ENCODE results near the gene POLR2H. TPM values are rescaled to one million over a fixed set of nuclear protein-coding genes. Genes with fewer than 3 reads are reported as not detected.

POLR2H gene
- total RNA-seq, 1 donor from 2014 or later: 26.0 TPM

DNA sequence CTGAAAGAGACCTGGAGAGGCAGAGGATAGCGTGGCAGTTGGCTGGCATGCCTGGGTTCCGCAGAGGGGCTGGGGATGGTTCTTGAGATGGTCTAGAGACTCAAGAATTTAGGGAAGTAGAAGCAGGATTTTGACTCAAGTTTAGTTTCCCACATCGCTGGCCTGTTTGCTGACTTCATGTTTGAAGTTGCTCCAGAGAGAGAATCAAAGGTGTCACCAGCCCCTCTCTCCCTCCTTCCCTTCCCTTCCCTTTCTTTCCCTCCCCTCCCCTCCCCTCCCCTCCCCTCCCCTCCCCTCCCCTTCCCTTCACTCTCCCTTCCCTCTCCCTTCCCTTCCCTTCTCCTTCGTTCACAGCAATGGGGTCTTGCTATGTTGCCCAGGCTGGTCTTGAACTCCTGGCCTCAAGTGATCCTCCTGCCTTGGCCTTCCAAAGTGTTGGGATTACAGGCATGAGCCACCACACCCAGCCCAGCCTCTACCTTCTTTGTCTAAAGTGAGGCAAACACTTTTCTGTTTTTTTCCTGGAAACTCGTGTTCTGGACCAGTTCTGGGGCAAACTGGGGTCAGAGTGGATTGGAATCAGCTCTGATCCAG is 28.5 kb downstream of the POLR2H start:
- H3K4me3 ChIP-seq: no peak overlapping the region
- no peak overlapping the region for H3K27ac ChIP-seq
- H3K36me3 ChIP-seq: no peaks in the 10 kb centered on the region
- H3K4me1 ChIP-seq: no peaks in the 10 kb centered on the region
- H3K27me3 ChIP-seq: no peaks in the 10 kb centered on the region
- TF ChIP-seq, protein P1, sequence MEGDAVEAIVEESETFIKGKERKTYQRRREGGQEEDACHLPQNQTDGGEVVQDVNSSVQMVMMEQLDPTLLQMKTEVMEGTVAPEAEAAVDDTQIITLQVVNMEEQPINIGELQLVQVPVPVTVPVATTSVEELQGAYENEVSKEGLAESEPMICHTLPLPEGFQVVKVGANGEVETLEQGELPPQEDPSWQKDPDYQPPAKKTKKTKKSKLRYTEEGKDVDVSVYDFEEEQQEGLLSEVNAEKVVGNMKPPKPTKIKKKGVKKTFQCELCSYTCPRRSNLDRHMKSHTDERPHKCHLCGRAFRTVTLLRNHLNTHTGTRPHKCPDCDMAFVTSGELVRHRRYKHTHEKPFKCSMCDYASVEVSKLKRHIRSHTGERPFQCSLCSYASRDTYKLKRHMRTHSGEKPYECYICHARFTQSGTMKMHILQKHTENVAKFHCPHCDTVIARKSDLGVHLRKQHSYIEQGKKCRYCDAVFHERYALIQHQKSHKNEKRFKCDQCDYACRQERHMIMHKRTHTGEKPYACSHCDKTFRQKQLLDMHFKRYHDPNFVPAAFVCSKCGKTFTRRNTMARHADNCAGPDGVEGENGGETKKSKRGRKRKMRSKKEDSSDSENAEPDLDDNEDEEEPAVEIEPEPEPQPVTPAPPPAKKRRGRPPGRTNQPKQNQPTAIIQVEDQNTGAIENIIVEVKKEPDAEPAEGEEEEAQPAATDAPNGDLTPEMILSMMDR (IDR thresholded peaks at IDR 0.05): no peak
- intact Hi-C loops (cut with DNase I): no loop called here
- no peaks in the 10 kb centered on the region for H3K9me3 ChIP-seq
- DNase-seq (ENCODE audit: low spot score in 2 of 2): no peak

DNA sequence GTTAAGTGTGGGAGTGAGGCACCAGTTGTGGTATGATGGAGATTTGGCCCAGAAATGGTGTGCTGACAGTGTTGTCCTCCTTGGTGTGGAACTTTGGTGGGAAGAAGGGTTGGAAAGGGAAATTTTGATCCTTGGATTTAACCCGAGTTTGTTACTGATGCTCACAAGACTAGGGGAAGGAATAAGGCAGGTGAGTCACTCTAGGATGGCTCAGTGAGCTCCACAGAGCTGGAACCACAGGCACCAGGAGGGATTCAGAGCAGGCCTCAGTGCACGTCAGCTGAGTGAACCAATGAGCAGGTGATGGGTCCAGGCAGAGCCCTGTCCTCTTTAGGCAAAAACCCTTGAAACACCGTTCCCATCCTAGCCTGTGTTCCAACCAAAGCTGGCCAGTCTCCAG is 29.8 kb downstream of the POLR2H start:
- Histone ChIP-seq H3K27me3 (no peaks in the 10 kb centered on the region), H3K4me3 (no peak overlapping the region), H3K9me3 (no peaks in the 10 kb centered on the region), H3K27ac (no peak overlapping the region), H3K36me3 (no peaks in the 10 kb centered on the region), H3K4me1 (no peaks in the 10 kb centered on the region)
- TF ChIP-seq, protein P1 (IDR thresholded peaks at IDR 0.05): no peak
- intact Hi-C loops (cut with DNase I): no loop called here
- no peak for DNase-seq (ENCODE audit: low spot score in 2 of 2)

DNA sequence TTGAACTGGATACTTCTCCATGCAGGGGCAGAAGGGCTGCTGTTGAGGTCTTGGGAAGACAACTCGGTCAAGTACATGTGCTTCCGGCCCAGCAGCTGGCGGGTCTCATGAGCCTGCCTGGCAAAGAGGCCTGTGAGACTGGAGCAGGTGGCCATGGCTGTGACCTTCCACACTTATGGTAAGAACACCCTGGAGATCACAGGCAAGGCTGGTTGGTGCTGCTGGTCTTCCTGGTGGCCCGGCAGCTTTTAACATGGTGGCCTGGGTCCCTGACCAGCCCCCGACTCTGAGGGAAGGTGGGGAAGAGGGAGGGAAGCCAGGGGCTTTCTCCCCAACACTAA is 33.8 kb downstream of the POLR2H start:
- H3K4me1 ChIP-seq: no peaks in the 10 kb centered on the region
- H3K4me3 ChIP-seq: no peak overlapping the region
- H3K9me3 ChIP-seq: no peaks in the 10 kb centered on the region
- intact Hi-C loops (cut with DNase I): no loop called here
- DNase-seq (ENCODE audit: low spot score in 2 of 2): no peak
- H3K36me3 ChIP-seq: no peaks in the 10 kb centered on the region
- TF ChIP-seq, protein P1 (IDR thresholded peaks at IDR 0.05): no peak
- H3K27me3 ChIP-seq: no peaks in the 10 kb centered on the region
- no peak overlapping the region for H3K27ac ChIP-seq

DNA sequence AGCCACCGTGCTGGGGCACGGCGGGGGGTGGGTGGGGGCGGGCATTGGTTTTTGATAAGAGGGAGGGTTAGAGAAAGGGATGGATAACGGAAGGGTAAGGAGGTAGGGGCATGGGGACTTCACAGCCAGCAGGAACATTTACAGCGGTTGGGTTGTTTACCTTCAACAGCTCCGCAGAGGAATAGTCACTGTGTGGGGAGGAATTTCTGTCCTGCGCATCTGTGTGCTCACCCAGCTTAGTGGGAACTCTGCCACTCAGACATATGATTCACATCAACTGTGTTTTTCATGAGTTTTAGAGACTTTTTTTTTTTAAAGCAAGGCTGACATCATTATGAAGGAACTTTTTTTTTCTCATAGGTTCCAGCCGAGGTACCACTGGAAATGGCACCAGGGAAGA is 37.9 kb downstream of the POLR2H start:
- Histone ChIP-seq H3K27me3 (no peaks in the 10 kb centered on the region), H3K4me3 (no peak overlapping the region), H3K4me1 (no peaks in the 10 kb centered on the region), H3K9me3 (no peaks in the 10 kb centered on the region), H3K27ac (no peak overlapping the region), H3K36me3 (no peaks in the 10 kb centered on the region)
- TF ChIP-seq, protein P1 (IDR thresholded peaks at IDR 0.05): no peak
- intact Hi-C loops (cut with DNase I): no loop called here
- DNase-seq (ENCODE audit: low spot score in 2 of 2): no peak

DNA sequence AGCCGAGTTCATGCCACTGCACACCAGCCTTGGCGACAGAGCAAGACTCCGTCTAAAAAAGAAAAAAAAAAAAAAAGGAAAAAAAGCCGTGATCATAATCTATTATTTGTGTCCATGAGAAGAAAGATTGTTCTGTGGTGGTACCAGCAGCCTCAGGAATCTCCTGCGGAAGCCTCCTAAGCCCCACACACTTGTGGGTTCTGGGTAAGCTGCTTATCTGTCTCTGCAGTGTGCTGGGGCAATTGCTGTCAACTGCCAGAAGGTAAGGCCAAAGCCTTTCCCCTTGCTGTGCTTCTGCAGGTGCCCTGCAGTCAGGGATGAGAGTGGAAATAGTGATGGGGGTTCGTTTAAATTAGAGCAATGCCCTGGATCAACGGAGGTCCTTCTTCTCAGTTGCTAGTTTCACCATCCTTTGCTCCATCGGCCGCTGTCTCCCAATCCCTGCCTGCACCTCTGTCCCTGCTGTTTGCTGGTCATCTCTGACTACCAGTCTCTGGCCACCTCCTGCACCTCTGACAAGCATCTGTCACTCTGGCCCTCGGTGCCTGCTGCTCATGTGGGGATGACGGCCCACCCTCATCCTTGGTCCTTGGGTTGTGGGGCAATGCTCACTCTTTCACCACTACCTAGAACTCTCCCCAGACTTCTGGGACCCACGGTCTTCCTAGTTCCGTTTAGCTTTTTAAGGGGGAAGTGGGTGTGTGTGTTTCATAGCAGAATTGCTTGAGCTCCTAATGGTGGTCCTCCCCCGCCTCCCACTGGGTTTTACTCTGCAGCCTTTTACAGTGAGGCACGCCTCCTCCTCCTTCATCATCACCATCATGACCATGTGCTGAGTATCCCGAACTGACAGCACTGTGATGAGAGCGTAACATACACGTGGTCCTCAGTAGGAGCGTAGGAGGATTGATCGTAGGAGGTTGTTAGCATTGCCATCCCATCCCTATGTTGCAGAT is 43.8 kb downstream of the POLR2H start:
- Histone ChIP-seq H3K4me3 (no peak overlapping the region), H3K4me1 (no peaks in the 10 kb centered on the region), H3K36me3 (no peaks in the 10 kb centered on the region), H3K9me3 (no peaks in the 10 kb centered on the region), H3K27me3 (no peaks in the 10 kb centered on the region), H3K27ac (no peak overlapping the region)
- intact Hi-C loops (cut with DNase I): no loop called here
- DNase-seq (ENCODE audit: low spot score in 2 of 2): no peak
- TF ChIP-seq, protein P1 (IDR thresholded peaks at IDR 0.05): no peak
